ENCODE data around the gene ACOT7. TPM values are rescaled to one million over a fixed set of nuclear protein-coding genes. Genes with fewer than 3 reads are reported as not detected.

ACOT7 gene
- total RNA-seq, 1 experiment from 2014 or later: 165 TPM

GRCh38 chr1:6301526-6301925 lies 92.0 kb downstream of the ACOT7 start:
- POLR2A ChIA-PET (ENCODE audit: unreplicated experiment): interaction anchor here (0.5 to 1.3 kb wide), 5 partner anchors 16 to 92 kb away, joined by 3 to 23 read pairs (median 9); partner anchors contain the start of gene ACOT7
- Histone ChIP-seq H3K27me3 (ENCODE audit: low read length) (no peaks in the 10 kb centered on the region), H4K20me1 (ENCODE audit: low read length) (no peaks in the 10 kb centered on the region), H3F3A (ENCODE audit: low read length, unreplicated experiment) (peaks cover 18% of the 10 kb centered on the region), H3K9me2 (replicated peaks; ENCODE audit: low read length) (no peaks in the 10 kb centered on the region), H3K4me1 (ENCODE audit: insufficient read depth, low read length) (peaks cover 47% of the 10 kb centered on the region), H3K4me2 (ENCODE audit: low read length) (peak overlapping the region; percentile 62), H3K9me3 (ENCODE audit: low read length) (no peaks in the 10 kb centered on the region), H3K9ac (ENCODE audit: low read length) (peak overlapping the region; percentile 92), H3K36me3 (ENCODE audit: low read depth, low read length) (peaks cover 4% of the 10 kb centered on the region; the same call in 1 of the 2 replicates), H3K27ac (ENCODE audit: low read length) (peak overlapping the region; percentile 94), H2AFZ (ENCODE audit: low read length) (no peak overlapping the region), H3K4me3 (ENCODE audit: low read length) (no peak overlapping the region), H3K79me2 (ENCODE audit: low read length) (peaks cover 36% of the 10 kb centered on the region)
- BruUV-seq (replicated peaks): no TSS peak
- peak; percentile 100 for DNase-seq
- no peak for TF ChIP-seq EZH2 (IDR thresholded peaks at IDR 0.05; ENCODE audit: low read length, unreplicated experiment)
- TF ChIP-seq, protein P1, sequence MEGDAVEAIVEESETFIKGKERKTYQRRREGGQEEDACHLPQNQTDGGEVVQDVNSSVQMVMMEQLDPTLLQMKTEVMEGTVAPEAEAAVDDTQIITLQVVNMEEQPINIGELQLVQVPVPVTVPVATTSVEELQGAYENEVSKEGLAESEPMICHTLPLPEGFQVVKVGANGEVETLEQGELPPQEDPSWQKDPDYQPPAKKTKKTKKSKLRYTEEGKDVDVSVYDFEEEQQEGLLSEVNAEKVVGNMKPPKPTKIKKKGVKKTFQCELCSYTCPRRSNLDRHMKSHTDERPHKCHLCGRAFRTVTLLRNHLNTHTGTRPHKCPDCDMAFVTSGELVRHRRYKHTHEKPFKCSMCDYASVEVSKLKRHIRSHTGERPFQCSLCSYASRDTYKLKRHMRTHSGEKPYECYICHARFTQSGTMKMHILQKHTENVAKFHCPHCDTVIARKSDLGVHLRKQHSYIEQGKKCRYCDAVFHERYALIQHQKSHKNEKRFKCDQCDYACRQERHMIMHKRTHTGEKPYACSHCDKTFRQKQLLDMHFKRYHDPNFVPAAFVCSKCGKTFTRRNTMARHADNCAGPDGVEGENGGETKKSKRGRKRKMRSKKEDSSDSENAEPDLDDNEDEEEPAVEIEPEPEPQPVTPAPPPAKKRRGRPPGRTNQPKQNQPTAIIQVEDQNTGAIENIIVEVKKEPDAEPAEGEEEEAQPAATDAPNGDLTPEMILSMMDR (conservative IDR thresholded peaks at IDR 0.05; ENCODE audit: low read depth, low read length): no peak
- TF ChIP-seq EZH2phosphoT487 (IDR thresholded peaks at IDR 0.05; ENCODE audit: borderline replicate concordance, low read length): no peak
- intact Hi-C loops (cut with micrococcal nuclease): loop anchor here (1.0 to 5.0 kb wide), 2 partner anchors 55 to 94 kb away; partner anchors contain the start of gene RNF207
- ATAC-seq: peak; percentile 44
- CTCF ChIA-PET: interaction anchor here (0.8 to 1.3 kb wide), 3 partner anchors 57 to 97 kb away, joined by 4 read pairs; no protein-coding TSS in a partner anchor

DNA sequence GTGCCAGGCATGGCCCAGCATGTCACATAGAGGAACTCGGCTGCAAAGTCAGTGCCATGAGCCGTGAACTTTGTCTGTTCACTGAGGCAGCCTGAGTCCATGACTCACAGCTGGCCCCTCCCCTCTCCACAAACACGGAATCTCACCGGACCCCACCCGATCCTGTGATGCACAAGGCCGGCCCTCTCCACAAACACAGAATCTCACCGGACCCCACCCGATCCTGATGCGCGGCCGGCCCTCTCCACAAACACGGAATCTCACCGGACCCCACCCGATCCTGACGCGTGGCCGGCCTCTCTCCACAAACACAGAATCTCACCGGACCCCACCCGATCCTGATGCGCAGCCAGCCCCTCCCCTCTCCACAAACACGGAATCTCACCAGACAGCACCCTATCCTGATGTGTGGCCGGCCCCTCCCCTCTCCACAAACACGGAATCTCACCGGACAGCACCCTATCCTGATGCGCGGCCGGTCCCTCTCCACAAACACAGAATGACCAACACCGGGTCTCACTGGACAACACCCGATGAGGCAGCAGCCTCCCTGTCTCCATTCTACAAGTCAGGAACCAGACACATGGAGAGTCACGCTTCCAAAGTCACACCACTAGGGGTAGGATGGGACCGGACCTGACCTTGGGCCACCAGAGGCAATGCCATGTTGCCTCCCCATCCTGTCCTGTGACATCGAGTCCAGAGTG lies 93.1 kb downstream of the ACOT7 start:
- ChIA-PET CTCF (interaction anchor here (0.7 to 1.3 kb wide), 3 partner anchors 50 to 95 kb away, joined by 3 to 5 read pairs (median 4); no protein-coding TSS in a partner anchor), POLR2A (ENCODE audit: unreplicated experiment) (interaction anchor here (0.8 kb wide), 1 partner anchor 17 kb away, joined by 23 read pairs; no protein-coding TSS in a partner anchor)
- H3K9me3 ChIP-seq (ENCODE audit: low read length): no peaks in the 10 kb centered on the region
- intact Hi-C loops (cut with micrococcal nuclease): loop anchor here (1.0 to 5.0 kb wide), 5 partner anchors 17 to 93 kb away; partner anchors contain the start of genes GPR153 and RNF207
- no peaks in the 10 kb centered on the region for H3K9me2 ChIP-seq (replicated peaks; ENCODE audit: low read length)
- peaks cover 43% of the 10 kb centered on the region for H3K79me2 ChIP-seq (ENCODE audit: low read length)
- no peaks in the 10 kb centered on the region for H4K20me1 ChIP-seq (ENCODE audit: low read length)
- H3F3A ChIP-seq (ENCODE audit: low read length, unreplicated experiment): peaks cover 19% of the 10 kb centered on the region
- H3K4me2 ChIP-seq (ENCODE audit: low read length): peak overlapping the region; percentile 62
- ATAC-seq (peak; percentile 66), DNase-seq (peak; percentile 92)
- H3K27ac ChIP-seq (ENCODE audit: low read length): peak overlapping the region; percentile 94
- H3K4me1 ChIP-seq (ENCODE audit: insufficient read depth, low read length): peaks cover 53% of the 10 kb centered on the region
- H3K9ac ChIP-seq (ENCODE audit: low read length): peak overlapping the region; percentile 92
- no peaks in the 10 kb centered on the region for H3K27me3 ChIP-seq (ENCODE audit: low read length)
- H3K36me3 ChIP-seq (ENCODE audit: low read depth, low read length): peaks cover 4% of the 10 kb centered on the region; the same call in 1 of the 2 replicates
- BruUV-seq (replicated peaks): no TSS peak
- TF ChIP-seq EZH2 (IDR thresholded peaks at IDR 0.05; ENCODE audit: low read length, unreplicated experiment) (no peak), EZH2phosphoT487 (IDR thresholded peaks at IDR 0.05; ENCODE audit: borderline replicate concordance, low read length) (peak; percentile 98)
- TF ChIP-seq, protein P1 (conservative IDR thresholded peaks at IDR 0.05; ENCODE audit: low read depth, low read length): peak; percentile 47
- peak overlapping the region; percentile 30 for H3K4me3 ChIP-seq (ENCODE audit: low read length)
- no peak overlapping the region for H2AFZ ChIP-seq (ENCODE audit: low read length)

Data from PC-3 (cell line).